H1 (cell line): ENCODE results near the gene DARS2. TPM values are rescaled to one million over a fixed set of nuclear protein-coding genes. Genes with fewer than 3 reads are reported as not detected.

Experiments
- CTCF ChIA-PET: fragments of 300-600 bp; sonication (Branson Sonifier 250); formaldehyde crosslinking; loops from one replicate; lab custom pipeline; 2021; ENCODE audit not compliant: partially characterized antibody; lab: Charles Lee
- POLR2A ChIA-PET: fragments of 300-600 bp; sonication (Branson Sonifier 250); formaldehyde crosslinking; loops from one replicate; lab custom pipeline; 2021; ENCODE audit warnings: inconsistent platforms; ENCODE audit not compliant: partially characterized antibody; lab: Charles Lee
- DNase-seq, 2 experiments: peaks; one replicate each; pipeline versions ENCODE4 v3.0.0 to v3.0.0-alpha.2; 2010 to 2022; ENCODE audit warnings: low spot score in 2 of 2, low read depth in 1 of 2, mixed read lengths in 1 of 2
- FAIRE-seq: peaks from 2 replicates; lab custom pipeline; 2011; peaks lifted over from hg19 to GRCh38; lab: Jason Lieb, UNC
- H2AFZ ChIP-seq: 2 replicates; pipeline ENCODE4 v1.8.1; 2012; ENCODE audit warnings: low read length, inconsistent platforms
- H2AK5ac ChIP-seq: 2 replicates; pipeline ENCODE4 v1.6.1; 2013; ENCODE audit warnings: low read depth, low read length
- H2BK120ac ChIP-seq: replicated peaks from 2 replicates; pipeline ENCODE3; 2013; ENCODE audit warnings: low read depth, low read length, inconsistent platforms
- H2BK12ac ChIP-seq: 2 replicates; pipeline ENCODE4 v1.6.1; 2013; ENCODE audit warnings: low read depth, low read length
- H2BK15ac ChIP-seq: 2 replicates; pipeline ENCODE4 v1.6.1; 2013; ENCODE audit warnings: low read length
- H2BK20ac ChIP-seq: 2 replicates; pipeline ENCODE4 v1.6.1; 2013; ENCODE audit warnings: low read length
- H2BK5ac ChIP-seq: 2 replicates; pipeline ENCODE4 v1.6.1; 2013; ENCODE audit warnings: low read depth, low read length
- H3K14ac ChIP-seq: 2 replicates; pipeline ENCODE4 v1.6.1; 2013; ENCODE audit warnings: inconsistent platforms; ENCODE audit not compliant: insufficient read length
- H3K18ac ChIP-seq: 2 replicates; pipeline ENCODE4 v1.6.1; 2013; ENCODE audit warnings: low read length; ENCODE audit errors: extremely low read depth
- H3K23ac ChIP-seq: 2 replicates; pipeline ENCODE4 v1.6.1; 2013; ENCODE audit warnings: inconsistent platforms; ENCODE audit not compliant: insufficient read length
- H3K23me2 ChIP-seq: 2 replicates; pipeline ENCODE4 v1.6.1; 2013; ENCODE audit warnings: low read depth, low read length
- H3K27ac ChIP-seq: 2 replicates; pipeline ENCODE4 v1.6.1; 2011; ENCODE audit warnings: low read depth, low read length, inconsistent platforms
- H3K27me3 ChIP-seq, 4 experiments: replicated peaks in 1 of 4; 1 replicate in 1 of 4; 2 replicates in 3 of 4; pipeline versions ENCODE4 v1.6.1 to v1.8.1; 2011 to 2013; ENCODE audit warnings: low read length in 3 of 4, mild to moderate bottlenecking in 3 of 4, inconsistent platforms in 2 of 4, mixed read lengths in 2 of 4, moderate library complexity in 1 of 4; ENCODE audit not compliant: control insufficient read depth in 3 of 4, insufficient read depth in 3 of 4; ENCODE audit errors: extremely low read depth in 1 of 4
- H3K36me3 ChIP-seq, 4 experiments: 2 replicates each; pipeline versions ENCODE4 v1.6.1 to v1.8.1; 2011 to 2013; ENCODE audit warnings: mild to moderate bottlenecking in 4 of 4, low read length in 3 of 4, moderate library complexity in 2 of 4, control low read depth in 1 of 4, inconsistent platforms in 1 of 4; ENCODE audit not compliant: insufficient read depth in 4 of 4, control insufficient read depth in 2 of 4
- H3K4ac ChIP-seq: replicated peaks from 2 replicates; pipeline ENCODE3; 2013; ENCODE audit warnings: low read length, low read depth, mixed read lengths, inconsistent platforms; ENCODE audit not compliant: insufficient read length
- H3K4me1 ChIP-seq, 4 experiments: replicated peaks in 1 of 4; 1 replicate in 1 of 4; 2 replicates in 3 of 4; pipeline versions ENCODE4 v1.6.1 to v1.8.1; 2011 to 2013; ENCODE audit warnings: low read length in 3 of 4, inconsistent platforms in 2 of 4, mixed read lengths in 1 of 4; ENCODE audit not compliant: insufficient read depth in 4 of 4, control insufficient read depth in 3 of 4
- H3K4me2 ChIP-seq, 2 experiments: 2 replicates each; pipeline versions ENCODE4 v1.6.1 to v1.8.1; 2011 to 2013; ENCODE audit warnings: low read depth in 2 of 2, low read length in 2 of 2, control low read depth in 1 of 2, inconsistent platforms in 1 of 2, mild to moderate bottlenecking in 1 of 2; ENCODE audit not compliant: insufficient read depth in 1 of 2
- H3K4me3 ChIP-seq, 4 experiments: fragments of 200-600, 300-600 bp in 1 of 4; sonication (generic), shearing (Covaris generic), sonication (Bioruptor Twin) in 1 of 4; 2 replicates each; pipeline versions ENCODE4 v1.5.1 to v1.8.1; 2011 to 2016; ENCODE audit warnings: low read length in 4 of 4, low read depth in 3 of 4, control low read depth in 2 of 4, inconsistent platforms in 2 of 4, mild to moderate bottlenecking in 2 of 4, mixed read lengths in 1 of 4, moderate library complexity in 1 of 4; ENCODE audit not compliant: insufficient read depth in 2 of 4; ENCODE audit errors: extremely low read depth in 1 of 4
- H3K56ac ChIP-seq: replicated peaks from 2 replicates; pipeline ENCODE3; 2013; ENCODE audit warnings: low read depth, mild to moderate bottlenecking, mixed read lengths, low read length, inconsistent platforms; ENCODE audit not compliant: insufficient read length
- H3K79me1 ChIP-seq: 2 replicates; pipeline ENCODE4 v1.6.1; 2013; ENCODE audit warnings: low read depth, low read length, control low read depth
- H3K79me2 ChIP-seq, 2 experiments: 2 replicates each; pipeline versions ENCODE4 v1.6.1 to v1.8.1; 2012 to 2013; ENCODE audit warnings: low read length in 2 of 2, mild to moderate bottlenecking in 2 of 2, inconsistent platforms in 1 of 2; ENCODE audit not compliant: insufficient read depth in 2 of 2, control insufficient read depth in 1 of 2
- H3K9ac ChIP-seq, 4 experiments: replicated peaks in 1 of 4; 1 replicate in 1 of 4; 2 replicates in 3 of 4; pipeline versions ENCODE4 v1.6.1 to v1.8.1; 2011 to 2013; ENCODE audit warnings: low read depth in 3 of 4, low read length in 3 of 4, control low read depth in 2 of 4, mild to moderate bottlenecking in 2 of 4, moderate library complexity in 2 of 4, inconsistent platforms in 1 of 4; ENCODE audit errors: extremely low read depth in 1 of 4
- H3K9me3 ChIP-seq, 2 experiments: 2 replicates each; pipeline versions ENCODE4 v1.6.1 to v1.8.1; 2012 to 2013; ENCODE audit warnings: mild to moderate bottlenecking in 2 of 2, moderate library complexity in 2 of 2, control low read depth in 1 of 2, inconsistent platforms in 1 of 2, low read depth in 1 of 2, low read length in 1 of 2, mixed read lengths in 1 of 2; ENCODE audit not compliant: insufficient read depth in 2 of 2
- H4K20me1 ChIP-seq, 2 experiments: replicated peaks in 1 of 2; 2 replicates each; pipeline versions ENCODE3 to v1.8.1; 2011 to 2013; ENCODE audit warnings: inconsistent platforms in 2 of 2, low read length in 2 of 2, mild to moderate bottlenecking in 1 of 2; ENCODE audit not compliant: insufficient read depth in 2 of 2, control insufficient read depth in 1 of 2
- H4K5ac ChIP-seq: 2 replicates; pipeline ENCODE4 v1.6.1; 2013; ENCODE audit warnings: low read length, low read depth, mixed read lengths, inconsistent platforms; ENCODE audit not compliant: insufficient read length
- H4K8ac ChIP-seq: 2 replicates; pipeline ENCODE4 v1.8.0; 2013; ENCODE audit warnings: mild to moderate bottlenecking, moderate library complexity, low read length, inconsistent platforms; ENCODE audit not compliant: insufficient read depth; ENCODE audit errors: extremely low read depth
- H4K91ac ChIP-seq: replicated peaks from 2 replicates; pipeline ENCODE3; 2013; ENCODE audit warnings: low read length, mixed read lengths, inconsistent platforms; ENCODE audit not compliant: insufficient read length
- CREB1 ChIP-seq: IDR thresholded peaks from 2 replicates; pipeline ENCODE4 v1.6.1; 2012; ENCODE audit warnings: inconsistent platforms
- E2F6 ChIP-seq: IDR thresholded peaks from 2 replicates; pipeline ENCODE4 v1.6.1; 2012; ENCODE audit warnings: inconsistent platforms
- KDM4A ChIP-seq: IDR thresholded peaks from one replicate; pipeline ENCODE4 v1.7.1; 2012; ENCODE audit warnings: low read depth, mild to moderate bottlenecking, moderate library complexity, low read length, inconsistent platforms; ENCODE audit not compliant: severe bottlenecking
- NANOG ChIP-seq: IDR thresholded peaks from 2 replicates; pipeline ENCODE4 v1.6.1; 2011; ENCODE audit warnings: low read length, low read depth, mild to moderate bottlenecking, inconsistent platforms; ENCODE audit not compliant: insufficient read depth, poor library complexity, severe bottlenecking
- POLR2A ChIP-seq, 2 experiments: IDR thresholded peaks; 1 replicate in 1 of 2; 2 replicates in 1 of 2; pipeline ENCODE4 v1.6.1; 2011; ENCODE audit warnings: low read depth in 2 of 2, low read length in 2 of 2, mild to moderate bottlenecking in 2 of 2; ENCODE audit errors: control extremely low read depth in 1 of 2
- WGBS, 2 experiments: shearing (Covaris generic) in 1 of 2; methylation state at CpG; one replicate each; pipeline versions ENCODE4 v1.1.6 to v1.1.7; 2013 to 2015; ENCODE audit warnings: low lambda C conversion rate in 2 of 2, mixed read lengths in 2 of 2, inconsistent platforms in 1 of 2, low coverage in 1 of 2, missing lambda C conversion rate in 1 of 2; ENCODE audit not compliant: insufficient replicate concordance in 2 of 2, insufficient coverage in 1 of 2, insufficient read length in 1 of 2; ENCODE audit errors: extremely low coverage in 1 of 2, missing lambda C conversion rate in 1 of 2; 5-methylcytosine and 5-hydroxymethylcytosine counted together
- polyA plus RNA-seq, 7 experiments: library from polyadenylated mRNA; depleted of rRNA in 3 of 7; stranded (reverse) in 5 of 7; unstranded in 2 of 7; fragments of >200 nt in 5 of 7; fragments of 200-250 nt in 2 of 7; gene quantifications; 1 replicate in 5 of 7; 2 replicates in 1 of 7; 4 replicates in 1 of 7; pipeline versions ENCODE4 v1.2.1 to v1.2.3, GENCODE V29; 2011 to 2013; ENCODE audit warnings: missing spikeins in 2 of 7, mixed read lengths in 2 of 7
- total RNA-seq: library from RNA; stranded (reverse); fragmentation: NEBNext Ultra II Directional; extraction: Animal tissue kit (Norgen Biotek cat#: 25700); gene quantifications from 2 replicates; pipeline ENCODE4 v1.2.1, GENCODE V29; 2021

The DARS2 gene
- total and polyA plus RNA-seq, 2 of the 8 experiments (the other 6 are each of a cell fraction or from before 2014, with no cell fraction given), result 21.0 to 35.2 TPM

GRCh38 chr1:173775578-173776226, 48.8 kb upstream of the DARS2 start:
- TF ChIP-seq POLR2A (IDR thresholded peaks at IDR 0.05; ENCODE audit: control extremely low read depth in 1 of 2, low read depth in 2 of 2, low read length in 2 of 2) (no peak), NANOG (no peak), KDM4A (no peak), E2F6 (no peak), CREB1 (no peak)
- TF ChIP-seq, all 59 proteins: peak for 0
- Histone ChIP-seq H3K36me3 (peaks cover 0 to 7% (median 3%) of the 10 kb centered on the region in 4 experiments; a peak in 4 of 8 replicates), H2BK15ac (no peak overlapping the region), H2BK12ac (no peak overlapping the region), H3K9ac (no peak overlapping the region), H3K27me3 (no peaks in the 10 kb centered on the region), H2BK5ac (no peak overlapping the region), H3K23me2 (no peaks in the 10 kb centered on the region), H3K4me3 (no peak overlapping the region), H3K27ac (no peak overlapping the region), H2AK5ac (no peak overlapping the region), H3K9me3 (no peaks in the 10 kb centered on the region), H3K56ac (no peak overlapping the region), H2BK120ac (no peak overlapping the region), H2AFZ (no peak overlapping the region), H4K8ac (no peak overlapping the region), H3K79me1 (no peaks in the 10 kb centered on the region), H4K5ac (no peak overlapping the region), H4K20me1 (peaks cover 0 to 1% of the 10 kb centered on the region in 2 experiments), H3K18ac (no peak overlapping the region), H3K4ac (no peak overlapping the region), H3K4me2 (no peak overlapping the region), H2BK20ac (no peak overlapping the region), H3K79me2 (no peaks in the 10 kb centered on the region), H3K23ac (no peak overlapping the region), H4K91ac (no peak overlapping the region), H3K14ac (no peak overlapping the region), H3K4me1 (no peaks in the 10 kb centered on the region)
- FAIRE-seq (no peak), DNase-seq (no peak)
- 96% methylated on average over 5 of the region's 5 CpGs; no CpG with 5 or more reads in 1 of the 2 experiments for WGBS, 2 experiments
- CTCF ChIA-PET, result no interaction called here
- POLR2A ChIA-PET, result interaction anchor here (0.6 kb wide), 1 partner anchor 21 kb away, joined by 3 read pairs; no protein-coding TSS in a partner anchor
